ENCODE results near the gene TBX3.

TBX3 gene

DNA sequence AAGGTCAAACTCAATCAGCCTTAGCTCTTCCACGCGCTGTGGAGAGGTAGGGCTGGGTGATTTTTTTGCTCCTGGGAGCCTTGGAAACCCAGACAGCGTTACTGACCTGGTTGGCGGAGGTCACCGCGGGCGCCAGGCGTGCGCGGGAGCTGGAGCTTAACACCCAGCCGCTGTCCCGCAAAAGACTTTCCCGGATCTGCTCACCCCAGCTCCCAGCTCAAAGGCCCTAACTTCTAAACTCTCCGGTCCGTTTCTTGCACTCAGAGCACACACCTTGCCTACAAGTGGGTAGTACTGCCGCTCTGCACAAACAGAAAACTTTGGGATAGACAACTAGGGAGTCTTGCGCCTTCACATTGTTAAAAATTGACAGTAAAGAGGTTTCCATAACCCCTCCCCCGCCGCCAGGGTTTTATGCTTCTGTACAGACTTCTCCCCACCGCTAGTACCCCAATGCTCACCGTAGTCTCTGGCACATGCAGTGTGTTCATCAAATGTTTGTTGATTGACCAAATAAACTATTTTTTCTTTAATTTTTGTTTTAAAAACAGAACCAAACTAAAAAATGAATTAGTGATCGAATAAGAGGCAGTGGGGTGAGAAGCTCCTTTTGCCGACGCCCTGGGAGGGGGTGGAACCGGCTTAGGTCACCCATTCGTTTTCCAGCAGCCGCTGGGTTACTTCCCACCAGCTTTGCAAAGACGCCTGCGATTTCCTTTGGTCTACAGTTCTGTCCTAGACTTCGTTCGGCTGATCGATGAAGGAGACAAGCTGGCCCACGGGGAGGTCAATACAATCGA lies 12.7 kb upstream of the TBX3 start:
- no peak for DNase-seq

GRCh38 chr12:114695305-114695592 lies 11.3 kb upstream of the TBX3 start:
- DNase-seq, result no peak

GRCh38 chr12:114694436-114695304 lies 10.7 kb upstream of the TBX3 start:
- DNase-seq, result no peak

- DNase-seq, result no peak
Measured at GRCh38 chr12:114693532-114693931, 9.6 kb upstream of the TBX3 start.

DNA sequence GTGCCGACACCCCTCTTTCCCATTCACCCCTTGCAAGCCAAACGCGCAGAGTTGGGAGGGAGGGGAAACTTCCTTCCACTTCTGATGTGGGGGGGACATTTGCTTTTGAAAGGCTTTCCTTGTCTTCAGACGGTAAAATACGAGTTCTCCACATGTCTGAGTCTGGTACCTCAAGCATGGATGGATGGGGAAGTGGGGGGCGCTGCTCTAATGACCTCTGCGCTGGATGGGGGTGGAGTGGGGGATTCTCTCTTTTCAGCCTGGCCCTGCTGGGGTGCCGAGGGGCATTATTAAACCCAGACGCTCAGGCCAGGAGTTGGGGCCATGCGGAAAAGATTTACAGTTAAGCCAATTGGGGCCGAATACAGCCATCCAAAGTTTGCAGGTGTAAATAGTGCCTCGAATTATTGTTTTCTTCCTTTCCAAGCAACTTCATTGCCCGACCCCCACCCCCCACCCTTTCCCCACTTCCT lies 9.1 kb upstream of the TBX3 start:
- DNase-seq, result no peak

- no peak for DNase-seq
Measured at GRCh38 chr12:114692186-114693058, 8.4 kb upstream of the TBX3 start.

- DNase-seq, result no peak
Measured at GRCh38 chr12:114691763-114692185, 7.8 kb upstream of the TBX3 start.

DNA sequence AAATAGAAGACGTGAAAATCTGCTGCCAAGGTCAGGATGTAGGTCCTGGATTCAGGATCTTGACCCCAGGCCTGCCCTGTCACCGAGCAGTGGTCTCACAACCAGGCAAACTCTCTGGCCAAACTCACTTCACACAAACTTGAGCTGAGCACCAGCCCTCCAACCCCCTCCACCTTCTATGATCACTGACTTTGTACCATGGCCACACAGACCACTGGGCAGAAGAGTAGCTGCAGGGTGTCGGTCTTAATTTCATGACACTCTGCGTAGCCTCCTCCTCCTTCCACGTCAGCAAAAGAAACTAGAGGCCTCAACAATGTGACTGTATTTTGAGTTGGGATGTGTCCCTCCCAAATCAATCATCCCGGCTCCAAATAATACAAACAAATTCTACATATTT lies 7.2 kb upstream of the TBX3 start:
- no peak for DNase-seq

DNA sequence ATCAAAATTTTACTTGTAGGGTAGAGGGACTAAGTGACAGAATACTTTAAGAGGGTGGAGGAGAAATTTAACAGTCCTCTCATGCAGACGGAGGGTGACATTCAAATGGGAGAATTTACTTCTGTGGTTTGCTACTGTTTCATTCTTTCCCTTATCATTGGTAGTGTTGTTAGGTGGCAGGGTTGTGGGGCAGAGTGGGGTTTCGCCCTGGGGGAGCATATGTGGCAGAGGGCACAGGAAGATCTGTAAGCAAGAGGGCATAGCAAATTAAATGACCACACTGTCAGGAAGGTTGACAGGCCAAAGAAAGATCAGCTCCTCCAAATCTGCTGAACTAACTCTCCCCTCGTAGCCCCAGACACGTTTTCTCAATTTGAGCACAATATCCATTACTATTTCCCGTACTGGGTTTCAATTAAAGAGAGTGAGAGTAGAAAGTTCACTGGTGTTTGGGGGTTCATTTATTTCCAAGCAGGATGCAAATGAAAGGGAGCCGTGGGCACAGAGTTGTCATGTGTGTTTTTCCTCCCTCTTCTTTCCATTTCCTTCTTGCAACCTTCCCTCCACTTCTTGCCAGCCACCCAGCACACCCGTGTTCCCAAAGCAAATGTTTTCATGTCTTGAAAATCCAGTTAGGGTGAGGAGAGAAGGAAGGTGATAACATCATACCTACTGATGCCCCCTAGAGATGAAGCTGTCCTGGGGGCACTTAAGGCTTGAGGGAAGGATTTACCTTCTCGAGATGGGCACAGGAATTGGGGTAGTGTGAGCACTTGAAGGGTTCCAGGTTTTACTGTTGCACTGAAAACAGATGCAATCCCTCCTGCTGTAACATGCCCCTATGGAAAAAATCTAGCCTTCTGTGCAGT lies 6.5 kb upstream of the TBX3 start:
- no peak for DNase-seq

GRCh38 chr12:114689075-114689994 lies 5.4 kb upstream of the TBX3 start:
- no peak for DNase-seq

- DNase-seq, result no peak
Measured at GRCh38 chr12:114688256-114688845, 4.4 kb upstream of the TBX3 start.

- no peak for DNase-seq
Measured at GRCh38 chr12:114687802-114688201, 3.8 kb upstream of the TBX3 start.

DNA sequence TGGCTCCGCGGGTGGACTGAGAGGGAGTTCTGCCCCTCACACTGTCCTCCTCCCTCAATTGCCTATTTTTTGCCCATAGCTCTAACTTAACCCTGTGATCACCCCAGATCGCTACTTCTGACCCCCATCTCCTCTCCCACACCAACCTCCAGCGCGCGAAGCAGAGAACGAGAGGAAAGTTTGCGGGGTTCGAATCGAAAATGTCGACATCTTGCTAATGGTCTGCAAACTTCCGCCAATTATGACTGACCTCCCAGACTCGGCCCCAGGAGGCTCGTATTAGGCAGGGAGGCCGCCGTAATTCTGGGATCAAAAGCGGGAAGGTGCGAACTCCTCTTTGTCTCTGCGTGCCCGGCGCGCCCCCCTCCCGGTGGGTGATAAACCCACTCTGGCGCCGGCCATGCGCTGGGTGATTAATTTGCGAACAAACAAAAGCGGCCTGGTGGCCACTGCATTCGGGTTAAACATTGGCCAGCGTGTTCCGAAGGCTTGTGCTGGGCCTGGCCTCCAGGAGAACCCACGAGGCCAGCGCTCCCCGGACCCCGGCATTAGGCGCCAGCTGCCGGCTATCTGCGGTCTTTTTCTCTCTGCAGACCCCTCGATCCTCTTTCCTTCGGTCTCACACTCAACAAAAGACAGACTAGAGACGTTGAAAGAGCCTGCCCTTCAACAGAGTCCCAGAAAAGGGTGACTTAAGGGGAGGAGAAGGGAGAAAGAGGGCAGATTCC lies 3.0 kb upstream of the TBX3 start:
- no peak for DNase-seq

DNA sequence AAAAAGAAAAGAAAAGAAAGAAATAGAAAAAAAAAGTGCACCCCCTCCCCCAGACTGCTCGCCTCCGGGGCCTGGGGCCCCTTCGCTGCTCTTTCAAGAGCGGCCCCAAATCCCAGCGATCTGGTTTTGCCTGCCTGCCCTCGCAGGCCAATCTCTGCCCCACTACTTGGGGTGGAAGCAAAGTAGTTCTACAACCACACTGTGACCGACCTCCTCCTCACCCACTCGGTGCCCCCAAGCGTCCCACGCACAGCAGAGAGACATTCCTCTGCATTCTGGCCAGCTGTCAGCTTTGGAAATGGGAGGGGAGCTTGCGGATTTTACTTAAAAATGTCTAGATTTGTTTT lies 2.4 kb upstream of the TBX3 start:
- DNase-seq, result no peak

- DNase-seq, result no peak
Measured at GRCh38 chr12:114685869-114686268, 1.9 kb upstream of the TBX3 start.

- no peak for DNase-seq
Measured at GRCh38 chr12:114685320-114685781, 1.4 kb upstream of the TBX3 start.

DNA sequence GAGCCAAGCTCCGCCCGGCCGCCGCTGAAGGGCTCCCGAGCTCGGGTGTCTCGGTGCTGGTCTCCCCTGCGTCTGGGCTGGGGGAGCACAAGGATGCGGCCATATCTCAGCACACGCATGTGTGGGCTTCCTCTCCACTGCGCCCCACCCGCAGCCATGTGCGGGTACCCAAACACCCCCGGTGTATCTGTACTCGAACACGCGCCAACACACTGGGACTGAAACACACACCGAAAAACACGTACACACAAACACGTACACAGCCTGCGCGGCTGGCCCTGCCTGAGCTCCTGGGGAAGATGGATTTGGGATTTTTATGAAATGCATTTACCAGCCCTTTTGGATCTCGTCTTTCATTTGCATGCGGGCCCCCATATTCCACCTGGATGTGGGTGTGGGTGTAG lies 897 bp upstream of the TBX3 start:
- no peak for DNase-seq

GRCh38 chr12:114683709-114684097 lies 272 bp downstream of the TBX3 start:
- DNase-seq, result no peak

DNA sequence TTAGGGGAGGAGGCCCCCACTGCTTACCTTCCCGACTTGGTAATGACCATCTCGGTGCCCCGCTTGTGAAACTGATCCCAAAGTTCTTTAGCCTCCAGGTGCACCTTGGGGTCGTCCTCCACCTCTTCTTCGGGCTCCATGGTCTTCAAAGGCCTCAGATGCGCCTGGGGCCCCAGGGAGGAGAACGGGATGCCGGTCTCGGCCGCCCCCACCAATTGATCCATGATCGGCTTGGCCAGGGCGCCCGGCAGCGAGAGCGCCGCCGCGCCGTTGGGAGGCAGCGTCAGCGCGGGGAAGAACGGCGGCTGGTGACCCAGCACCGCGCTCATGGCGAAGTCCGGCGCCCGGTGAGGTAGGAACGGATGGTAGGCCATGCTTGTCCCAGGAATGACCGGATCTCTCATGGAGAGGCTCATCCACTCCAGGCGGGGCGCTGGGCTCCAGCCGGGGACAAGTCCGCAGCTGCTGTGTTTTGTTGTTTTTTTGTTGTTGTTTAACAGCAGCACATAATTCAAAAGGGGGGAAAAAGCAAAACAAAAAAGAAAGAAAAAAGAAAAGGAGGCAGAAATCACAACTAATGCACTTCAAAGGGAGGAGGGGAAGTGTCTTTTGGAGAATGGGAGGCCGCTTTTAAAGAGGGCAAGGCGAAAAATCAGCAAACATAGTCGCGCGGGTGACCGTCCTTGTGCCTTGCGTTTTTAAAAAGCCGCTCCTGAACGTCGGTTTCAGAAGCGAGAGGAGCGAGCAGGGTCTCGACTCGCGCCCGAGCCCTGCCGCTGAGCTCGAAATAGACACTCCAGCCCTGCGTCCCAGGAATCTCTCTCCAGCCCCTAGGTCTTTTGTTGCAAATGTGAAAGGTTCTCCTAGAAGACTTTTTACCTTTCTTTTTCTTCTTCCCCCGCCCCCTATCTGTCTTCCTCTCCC lies 928 bp downstream of the TBX3 start:
- no peak for DNase-seq

Measured in CD4-positive, alpha-beta T cell treated with Interleukin-6 for 4 hours (primary cell).